Effector memory CD4-positive, alpha-beta T cell (primary cell): ENCODE data around the gene TUB.
A peak's percentile ranks its signal among the peaks of the same experiment; 100 is the strongest.

ENCODE experiments used
- DNase-seq, 3 donors: peaks; one replicate each; pipeline ENCODE4 v3.0.0-alpha.2; 2020
- H3K27ac ChIP-seq: 2 replicates; pipeline ENCODE4 v1.7.0; 2013; ENCODE audit warnings: mild to moderate bottlenecking, low read length, moderate library complexity; ENCODE audit not compliant: insufficient read depth, poor library complexity, severe bottlenecking
- H3K27me3 ChIP-seq: replicated peaks from 2 replicates; pipeline ENCODE4 v1.7.0; 2013; ENCODE audit warnings: mild to moderate bottlenecking, low read length; ENCODE audit not compliant: insufficient read depth, control insufficient read depth, poor library complexity, severe bottlenecking
- H3K36me3 ChIP-seq: 2 replicates; pipeline ENCODE4 v1.7.0; 2013; ENCODE audit warnings: mild to moderate bottlenecking, low read length, moderate library complexity; ENCODE audit not compliant: control insufficient read depth, insufficient read depth
- H3K4me1 ChIP-seq: 2 replicates; pipeline ENCODE4 v1.7.0; 2013; ENCODE audit warnings: low read length, mild to moderate bottlenecking; ENCODE audit not compliant: control insufficient read depth, insufficient read depth, poor library complexity, severe bottlenecking
- H3K4me3 ChIP-seq: 2 replicates; pipeline ENCODE4 v1.7.0; 2013; ENCODE audit warnings: low read length, low read depth, mild to moderate bottlenecking; ENCODE audit not compliant: insufficient read depth, poor library complexity, severe bottlenecking
- H3K9me3 ChIP-seq: 2 replicates; pipeline ENCODE4 v1.7.0; 2013; ENCODE audit warnings: mild to moderate bottlenecking, low read length, moderate library complexity; ENCODE audit not compliant: control insufficient read depth

Gene TUB

DNA sequence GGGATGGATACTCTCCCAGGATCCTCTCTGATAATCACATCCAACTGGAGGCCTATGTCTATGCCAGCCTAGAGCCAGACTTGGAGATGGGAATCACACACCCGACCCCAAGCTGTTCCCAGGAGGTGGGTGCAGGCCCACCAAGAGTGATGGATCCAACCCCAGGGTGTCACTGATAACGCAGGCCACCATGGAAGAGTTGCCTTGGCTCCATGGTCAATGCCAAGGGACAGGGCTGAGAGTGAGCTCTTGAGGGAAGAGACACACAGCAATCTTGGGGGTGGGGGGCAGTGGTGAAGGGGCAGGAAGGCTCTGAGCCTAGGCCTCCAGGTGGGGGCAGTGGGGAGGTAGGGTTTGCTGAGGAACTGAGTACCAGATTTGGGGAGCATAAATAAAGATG is 16.9 kb downstream of the TUB start:
- H3K27ac ChIP-seq: no peak overlapping the region
- DNase-seq: no peak

DNA sequence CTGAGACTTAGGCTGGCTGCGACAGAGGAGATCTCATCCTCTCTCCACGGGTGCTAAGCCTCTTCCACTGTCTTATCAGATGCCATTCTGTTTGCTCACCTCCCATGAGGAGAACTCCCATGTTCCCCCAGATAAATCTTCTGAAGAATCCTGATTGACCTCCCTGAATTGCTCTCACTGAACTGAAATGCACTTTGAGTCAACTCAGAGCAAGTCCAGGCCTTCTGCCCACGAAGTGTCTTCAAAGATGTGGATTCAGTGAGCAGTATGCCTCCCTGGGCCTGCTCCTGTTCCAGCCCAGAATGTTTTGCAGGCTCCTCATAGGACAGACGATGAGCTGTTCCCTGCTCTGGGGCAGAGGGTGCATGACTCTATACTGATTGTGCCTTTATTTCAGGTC is 17.4 kb downstream of the TUB start:
- DNase-seq: no peak
- Histone ChIP-seq H3K27me3 (no peaks in the 10 kb centered on the region), H3K36me3 (no peaks in the 10 kb centered on the region), H3K9me3 (no peaks in the 10 kb centered on the region), H3K27ac (no peak overlapping the region), H3K4me3 (no peak overlapping the region), H3K4me1 (no peaks in the 10 kb centered on the region)

More for the DNA sequence above, 16.9 kb downstream of the TUB start:
- Histone ChIP-seq H3K9me3 (no peaks in the 10 kb centered on the region), H3K4me1 (no peaks in the 10 kb centered on the region), H3K4me3 (no peak overlapping the region), H3K36me3 (no peaks in the 10 kb centered on the region), H3K27me3 (no peaks in the 10 kb centered on the region)

DNA sequence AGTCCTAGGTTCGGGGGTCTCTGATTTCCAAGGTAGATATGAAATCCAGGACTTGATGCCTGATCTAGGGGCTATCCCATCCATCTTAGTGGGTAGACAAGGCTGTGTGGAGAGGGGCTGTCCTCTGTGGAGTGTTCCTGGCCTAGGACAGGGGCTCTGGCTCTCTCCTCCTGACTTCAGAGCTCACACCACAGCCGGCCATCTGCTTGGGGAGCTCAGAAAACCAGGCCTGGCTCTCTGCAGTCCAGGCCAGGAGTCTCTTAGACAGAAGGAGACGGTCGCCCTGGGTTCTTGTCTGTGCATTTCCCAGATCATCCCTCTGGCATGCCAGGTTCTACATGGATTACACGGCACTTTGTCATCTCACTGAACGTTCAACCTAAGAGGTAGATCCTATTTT is 17.9 kb downstream of the TUB start:
- Histone ChIP-seq H3K4me3 (no peak overlapping the region), H3K4me1 (no peaks in the 10 kb centered on the region), H3K27ac (no peak overlapping the region), H3K36me3 (no peaks in the 10 kb centered on the region), H3K9me3 (no peaks in the 10 kb centered on the region), H3K27me3 (no peaks in the 10 kb centered on the region)
- DNase-seq: no peak

DNA sequence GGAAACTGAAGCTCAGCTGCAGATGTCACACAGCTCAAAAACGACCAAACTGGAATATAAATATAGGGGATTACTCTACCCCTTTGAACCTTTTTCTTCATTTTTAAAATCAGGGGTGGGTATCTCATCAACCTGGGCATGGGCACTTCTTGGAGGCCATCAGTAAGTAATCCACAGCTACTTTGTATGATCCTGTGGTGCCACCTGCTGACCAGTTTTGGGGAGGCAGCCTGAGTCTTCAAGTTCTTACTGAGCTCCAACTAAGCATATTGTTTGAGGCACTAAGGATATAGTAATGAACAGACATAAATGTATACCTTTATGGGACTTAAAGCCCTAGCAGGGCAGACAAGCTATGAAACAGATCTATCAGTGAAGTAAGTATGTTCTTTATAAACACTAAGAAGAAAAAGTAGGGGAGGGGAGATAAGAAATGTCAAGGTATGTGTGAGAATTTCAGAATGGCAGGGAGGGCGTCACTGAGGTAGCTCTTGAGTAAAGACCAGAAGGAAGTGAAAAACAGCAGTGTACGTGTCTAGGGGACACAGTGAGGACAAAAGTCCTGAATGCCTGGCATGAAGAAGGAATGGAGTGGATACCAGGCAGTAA is 18.4 kb downstream of the TUB start:
- peak; percentile 31 to 60 (median 41) for DNase-seq
- no peaks in the 10 kb centered on the region for H3K36me3 ChIP-seq
- H3K27me3 ChIP-seq: no peaks in the 10 kb centered on the region
- H3K4me3 ChIP-seq: no peak overlapping the region
- no peak overlapping the region for H3K27ac ChIP-seq
- H3K4me1 ChIP-seq: no peaks in the 10 kb centered on the region
- H3K9me3 ChIP-seq: no peaks in the 10 kb centered on the region

DNA sequence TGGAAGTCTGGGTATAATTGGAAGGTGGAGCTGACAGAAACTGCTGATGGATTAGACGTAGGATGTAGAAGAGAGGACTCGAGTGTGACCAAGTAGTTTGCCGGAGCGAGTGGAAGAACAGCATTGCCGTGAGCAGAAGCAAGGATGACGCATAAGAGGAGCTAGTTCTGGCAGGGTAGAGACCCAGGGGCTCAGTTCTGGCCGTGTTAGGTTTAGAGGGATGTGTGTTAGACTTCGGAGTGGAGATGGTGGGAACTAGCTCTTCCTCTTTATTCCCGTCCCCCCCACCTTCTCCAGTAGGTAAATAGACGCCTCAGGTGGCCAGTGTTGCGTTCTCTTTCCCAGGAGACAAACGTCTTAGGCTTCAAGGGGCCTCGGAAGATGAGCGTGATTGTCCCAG is 19.1 kb downstream of the TUB start:
- no peak for DNase-seq
- Histone ChIP-seq H3K4me1 (no peaks in the 10 kb centered on the region), H3K27me3 (no peaks in the 10 kb centered on the region), H3K36me3 (no peaks in the 10 kb centered on the region), H3K9me3 (no peaks in the 10 kb centered on the region), H3K27ac (no peak overlapping the region), H3K4me3 (no peak overlapping the region)

DNA sequence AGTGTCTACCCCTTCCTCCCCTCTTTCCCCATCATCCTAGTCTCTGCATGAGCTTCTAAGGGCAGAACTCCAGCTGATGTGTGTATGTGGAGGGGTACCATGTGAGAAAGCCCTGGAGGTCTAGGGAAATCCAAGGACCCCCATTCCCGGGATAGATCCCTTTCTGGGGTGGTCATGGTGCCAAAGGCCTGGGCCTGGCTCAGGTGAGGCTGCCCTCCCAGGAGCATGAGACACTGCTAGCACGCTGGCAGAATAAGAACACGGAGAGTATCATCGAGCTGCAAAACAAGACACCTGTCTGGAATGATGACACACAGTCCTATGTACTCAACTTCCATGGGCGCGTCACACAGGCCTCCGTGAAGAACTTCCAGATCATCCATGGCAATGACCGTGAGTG is 19.6 kb downstream of the TUB start:
- DNase-seq: no peak
- Histone ChIP-seq H3K9me3 (no peaks in the 10 kb centered on the region), H3K36me3 (no peaks in the 10 kb centered on the region), H3K27ac (no peak overlapping the region), H3K27me3 (no peaks in the 10 kb centered on the region), H3K4me1 (no peaks in the 10 kb centered on the region), H3K4me3 (no peak overlapping the region)

DNA sequence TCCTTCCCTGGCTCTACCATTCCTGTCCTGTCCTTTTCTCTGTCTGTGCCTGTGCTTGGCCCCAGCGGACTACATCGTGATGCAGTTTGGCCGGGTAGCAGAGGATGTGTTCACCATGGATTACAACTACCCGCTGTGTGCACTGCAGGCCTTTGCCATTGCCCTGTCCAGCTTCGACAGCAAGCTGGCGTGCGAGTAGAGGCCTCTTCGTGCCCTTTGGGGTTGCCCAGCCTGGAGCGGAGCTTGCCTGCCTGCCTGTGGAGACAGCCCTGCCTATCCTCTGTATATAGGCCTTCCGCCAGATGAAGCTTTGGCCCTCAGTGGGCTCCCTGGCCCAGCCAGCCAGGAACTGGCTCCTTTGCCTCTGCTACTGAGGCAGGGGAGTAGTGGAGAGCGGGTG is 20.4 kb downstream of the TUB start:
- H3K9me3 ChIP-seq: no peaks in the 10 kb centered on the region
- no peaks in the 10 kb centered on the region for H3K36me3 ChIP-seq
- no peaks in the 10 kb centered on the region for H3K4me1 ChIP-seq
- no peak overlapping the region for H3K27ac ChIP-seq
- H3K4me3 ChIP-seq: no peak overlapping the region
- no peaks in the 10 kb centered on the region for H3K27me3 ChIP-seq
- DNase-seq: no peak

DNA sequence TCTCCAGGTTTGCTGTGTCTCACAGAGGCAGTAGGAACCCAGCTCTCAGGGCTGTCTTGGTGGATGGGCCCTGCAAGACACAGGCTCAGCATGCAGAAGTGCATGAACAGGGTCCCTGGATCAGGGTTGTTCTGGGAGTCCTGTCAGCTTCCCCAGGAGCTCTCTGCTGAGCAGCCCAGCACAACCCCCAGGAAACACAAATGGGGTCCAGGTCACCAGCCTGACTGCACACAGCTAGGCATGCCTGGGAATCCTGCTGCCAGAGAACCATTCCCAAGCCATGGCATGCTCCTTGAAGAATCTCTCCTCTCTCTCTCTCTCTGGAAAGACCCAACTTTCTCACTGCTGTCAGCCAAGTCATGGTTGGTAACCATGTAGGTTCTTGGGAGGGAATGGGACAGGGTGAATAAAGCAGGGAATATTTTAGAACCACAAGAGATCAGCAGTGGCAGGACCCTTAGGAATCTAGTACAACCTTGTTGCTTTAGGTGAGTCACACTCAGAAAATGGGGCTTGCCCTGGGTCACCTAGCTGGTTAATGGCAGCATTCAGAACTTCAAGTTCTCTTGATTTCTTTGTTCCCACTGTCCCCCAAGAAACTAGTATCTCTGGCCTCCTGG is 21.4 kb downstream of the TUB start:
- Histone ChIP-seq H3K4me3 (no peak overlapping the region), H3K9me3 (no peaks in the 10 kb centered on the region), H3K4me1 (no peaks in the 10 kb centered on the region), H3K36me3 (no peaks in the 10 kb centered on the region), H3K27me3 (no peaks in the 10 kb centered on the region), H3K27ac (no peak overlapping the region)
- no peak for DNase-seq

DNA sequence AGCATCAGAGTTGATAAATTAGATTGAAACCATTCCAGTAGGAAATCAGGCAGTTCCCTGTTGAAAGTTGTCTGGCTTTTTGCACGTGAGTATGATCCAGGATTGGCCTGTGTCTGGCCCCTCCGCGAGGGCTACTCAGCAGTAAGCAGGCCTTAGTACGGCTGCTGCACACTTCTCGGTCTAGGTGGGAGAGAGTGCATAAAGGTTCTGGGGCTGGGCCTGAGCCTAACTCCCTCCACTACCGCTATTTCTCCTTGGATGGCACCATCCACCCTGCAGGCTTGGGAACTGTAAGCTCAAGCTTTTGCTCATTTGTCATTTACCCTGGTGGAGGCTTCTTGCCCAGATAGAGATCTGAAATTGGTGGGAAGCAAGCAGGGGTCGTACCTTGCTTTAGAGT is 22.0 kb downstream of the TUB start:
- H3K36me3 ChIP-seq: no peaks in the 10 kb centered on the region
- H3K27ac ChIP-seq: no peak overlapping the region
- no peaks in the 10 kb centered on the region for H3K9me3 ChIP-seq
- H3K27me3 ChIP-seq: no peaks in the 10 kb centered on the region
- no peaks in the 10 kb centered on the region for H3K4me1 ChIP-seq
- DNase-seq: no peak
- H3K4me3 ChIP-seq: no peak overlapping the region

DNA sequence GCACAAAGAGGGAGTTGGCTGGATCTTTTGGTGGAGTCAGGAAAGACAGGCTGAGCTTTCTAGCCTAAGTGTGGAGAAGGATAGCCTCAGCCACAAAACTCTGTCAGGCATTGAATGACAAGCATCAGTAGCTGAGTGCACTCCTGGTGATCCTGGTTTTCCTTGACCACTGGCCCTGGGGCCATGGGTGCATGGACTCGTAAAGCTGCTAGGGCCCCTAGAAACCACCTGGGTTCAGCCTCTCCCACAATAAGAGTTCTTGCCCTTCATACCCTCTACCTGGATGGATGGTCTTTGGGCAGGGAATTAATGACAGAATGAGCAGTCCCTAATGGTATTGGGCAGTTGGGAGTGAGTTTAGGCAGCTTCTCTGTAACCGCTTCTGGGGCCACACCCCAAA is 22.9 kb downstream of the TUB start:
- H3K9me3 ChIP-seq: no peaks in the 10 kb centered on the region
- no peaks in the 10 kb centered on the region for H3K27me3 ChIP-seq
- peaks cover 6% of the 10 kb centered on the region for H3K36me3 ChIP-seq
- H3K4me3 ChIP-seq: no peak overlapping the region
- no peak overlapping the region for H3K27ac ChIP-seq
- DNase-seq: no peak
- H3K4me1 ChIP-seq: no peaks in the 10 kb centered on the region
